H1 (cell line): ENCODE results near the gene UNK. TPM values are rescaled to one million over a fixed set of nuclear protein-coding genes. Genes with fewer than 3 reads are reported as not detected.

Experiments
- CTBP2 ChIP-seq: IDR thresholded peaks from 2 replicates; pipeline ENCODE4 v1.7.0; 2011; ENCODE audit warnings: borderline replicate concordance, mild to moderate bottlenecking, moderate library complexity, mixed read lengths, low read length; ENCODE audit not compliant: insufficient read depth, insufficient read length
- polyA plus RNA-seq, 7 experiments: library from polyadenylated mRNA; depleted of rRNA in 3 of 7; stranded (reverse) in 5 of 7; unstranded in 2 of 7; fragments of >200 nt in 5 of 7; fragments of 200-250 nt in 2 of 7; gene quantifications; 1 replicate in 5 of 7; 2 replicates in 1 of 7; 4 replicates in 1 of 7; pipeline versions ENCODE4 v1.2.1 to v1.2.3, GENCODE V29; 2011 to 2013; ENCODE audit warnings: missing spikeins in 2 of 7, mixed read lengths in 2 of 7
- total RNA-seq: library from RNA; stranded (reverse); fragmentation: NEBNext Ultra II Directional; extraction: Animal tissue kit (Norgen Biotek cat#: 25700); gene quantifications from 2 replicates; pipeline ENCODE4 v1.2.1, GENCODE V29; 2021

Gene UNK
- total and polyA plus RNA-seq, 2 of the 8 experiments (the other 6 are each of a cell fraction or from before 2014, with no cell fraction given): 24.2 to 33.3 TPM

DNA sequence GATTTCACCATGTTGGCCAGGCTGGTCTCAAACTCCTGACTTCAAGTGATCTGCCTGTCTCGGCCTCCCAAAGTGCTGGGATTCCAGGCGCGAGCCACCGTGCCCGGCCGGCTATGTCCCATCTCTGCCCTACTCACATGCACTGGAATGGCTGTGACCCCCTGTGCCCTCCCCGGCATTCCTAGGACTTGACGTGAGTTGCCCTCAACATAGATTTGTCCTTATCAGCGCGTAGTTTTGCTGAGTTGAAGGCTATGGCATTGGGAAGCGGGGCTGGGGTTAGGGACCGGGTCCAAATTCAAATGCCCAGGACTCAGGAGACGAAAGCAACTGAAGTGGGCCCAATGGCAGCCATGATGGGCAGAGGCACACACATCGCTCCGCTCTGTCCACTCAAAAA is 53.8 kb downstream of the UNK start (continued):
- no peak for TF ChIP-seq CTBP2
